ENCODE results near the gene LDLRAP1.

Gene LDLRAP1

GRCh38 chr1:25550155-25550506 is 6.7 kb downstream of the LDLRAP1 start:
- Histone ChIP-seq H3K4me3 (ENCODE audit: low read depth, low read length, poor library complexity, severe bottlenecking) (no peak overlapping the region), H3K36me3 (ENCODE audit: insufficient read depth, low read length) (no peaks in the 10 kb centered on the region), H3K9ac (ENCODE audit: low read length) (no peak overlapping the region), H3K4me1 (ENCODE audit: insufficient read depth, low read length, severe bottlenecking) (peaks cover 18% of the 10 kb centered on the region), H3K4me2 (ENCODE audit: low read length) (no peak overlapping the region), H3K9me3 (ENCODE audit: low read length) (no peaks in the 10 kb centered on the region), H3K27ac (ENCODE audit: low read depth, low read length, poor library complexity, severe bottlenecking) (no peak overlapping the region), H3K9me2 (ENCODE audit: low read depth, low read length) (no peaks in the 10 kb centered on the region), H3K79me2 (ENCODE audit: insufficient read depth, low read length) (no peaks in the 10 kb centered on the region), H4K20me1 (ENCODE audit: insufficient read depth, low read length) (no peaks in the 10 kb centered on the region), H2AFZ (ENCODE audit: low read length) (no peak overlapping the region), H3K27me3 (ENCODE audit: insufficient read depth, low read length) (peaks cover 3% of the 10 kb centered on the region; the same call in 1 of the 2 replicates), H3F3A (ENCODE audit: insufficient read depth, low read length) (no peaks in the 10 kb centered on the region)
- TF ChIP-seq, protein P1, sequence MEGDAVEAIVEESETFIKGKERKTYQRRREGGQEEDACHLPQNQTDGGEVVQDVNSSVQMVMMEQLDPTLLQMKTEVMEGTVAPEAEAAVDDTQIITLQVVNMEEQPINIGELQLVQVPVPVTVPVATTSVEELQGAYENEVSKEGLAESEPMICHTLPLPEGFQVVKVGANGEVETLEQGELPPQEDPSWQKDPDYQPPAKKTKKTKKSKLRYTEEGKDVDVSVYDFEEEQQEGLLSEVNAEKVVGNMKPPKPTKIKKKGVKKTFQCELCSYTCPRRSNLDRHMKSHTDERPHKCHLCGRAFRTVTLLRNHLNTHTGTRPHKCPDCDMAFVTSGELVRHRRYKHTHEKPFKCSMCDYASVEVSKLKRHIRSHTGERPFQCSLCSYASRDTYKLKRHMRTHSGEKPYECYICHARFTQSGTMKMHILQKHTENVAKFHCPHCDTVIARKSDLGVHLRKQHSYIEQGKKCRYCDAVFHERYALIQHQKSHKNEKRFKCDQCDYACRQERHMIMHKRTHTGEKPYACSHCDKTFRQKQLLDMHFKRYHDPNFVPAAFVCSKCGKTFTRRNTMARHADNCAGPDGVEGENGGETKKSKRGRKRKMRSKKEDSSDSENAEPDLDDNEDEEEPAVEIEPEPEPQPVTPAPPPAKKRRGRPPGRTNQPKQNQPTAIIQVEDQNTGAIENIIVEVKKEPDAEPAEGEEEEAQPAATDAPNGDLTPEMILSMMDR (IDR thresholded peaks at IDR 0.05; ENCODE audit: low read length), result no peak
- TF ChIP-seq EZH2 (IDR thresholded peaks at IDR 0.05; ENCODE audit: borderline replicate concordance, low read length), result no peak

GRCh38 chr1:25550683-25551310 is 7.4 kb downstream of the LDLRAP1 start:
- TF ChIP-seq, protein P1 (IDR thresholded peaks at IDR 0.05; ENCODE audit: low read length), result no peak
- no peak for TF ChIP-seq EZH2 (IDR thresholded peaks at IDR 0.05; ENCODE audit: borderline replicate concordance, low read length)
- Histone ChIP-seq H3K9me2 (ENCODE audit: low read depth, low read length) (no peaks in the 10 kb centered on the region), H3F3A (ENCODE audit: insufficient read depth, low read length) (no peaks in the 10 kb centered on the region), H3K4me1 (ENCODE audit: insufficient read depth, low read length, severe bottlenecking) (peaks cover 18% of the 10 kb centered on the region), H3K79me2 (ENCODE audit: insufficient read depth, low read length) (no peaks in the 10 kb centered on the region), H3K4me2 (ENCODE audit: low read length) (no peak overlapping the region), H3K9me3 (ENCODE audit: low read length) (no peaks in the 10 kb centered on the region), H3K36me3 (ENCODE audit: insufficient read depth, low read length) (no peaks in the 10 kb centered on the region), H3K27me3 (ENCODE audit: insufficient read depth, low read length) (no peaks in the 10 kb centered on the region), H3K9ac (ENCODE audit: low read length) (no peak overlapping the region), H4K20me1 (ENCODE audit: insufficient read depth, low read length) (no peaks in the 10 kb centered on the region), H3K4me3 (ENCODE audit: low read depth, low read length, poor library complexity, severe bottlenecking) (no peak overlapping the region), H2AFZ (ENCODE audit: low read length) (no peak overlapping the region), H3K27ac (ENCODE audit: low read depth, low read length, poor library complexity, severe bottlenecking) (no peak overlapping the region)

GRCh38 chr1:25553749-25554429 is 10.5 kb downstream of the LDLRAP1 start:
- Histone ChIP-seq H3K9ac (ENCODE audit: low read length) (no peak overlapping the region), H3K4me3 (ENCODE audit: low read depth, low read length, poor library complexity, severe bottlenecking) (no peak overlapping the region), H3K79me2 (ENCODE audit: insufficient read depth, low read length) (no peaks in the 10 kb centered on the region), H3F3A (ENCODE audit: insufficient read depth, low read length) (no peaks in the 10 kb centered on the region), H3K27ac (ENCODE audit: low read depth, low read length, poor library complexity, severe bottlenecking) (no peak overlapping the region), H3K9me3 (ENCODE audit: low read length) (no peaks in the 10 kb centered on the region), H3K4me1 (ENCODE audit: insufficient read depth, low read length, severe bottlenecking) (peaks cover 13% of the 10 kb centered on the region), H4K20me1 (ENCODE audit: insufficient read depth, low read length) (no peaks in the 10 kb centered on the region), H3K27me3 (ENCODE audit: insufficient read depth, low read length) (no peaks in the 10 kb centered on the region), H3K36me3 (ENCODE audit: insufficient read depth, low read length) (no peaks in the 10 kb centered on the region), H3K9me2 (ENCODE audit: low read depth, low read length) (no peaks in the 10 kb centered on the region), H3K4me2 (ENCODE audit: low read length) (no peak overlapping the region), H2AFZ (ENCODE audit: low read length) (no peak overlapping the region)
- no peak for TF ChIP-seq EZH2 (IDR thresholded peaks at IDR 0.05; ENCODE audit: borderline replicate concordance, low read length)
- TF ChIP-seq, protein P1 (IDR thresholded peaks at IDR 0.05; ENCODE audit: low read length), result no peak
